ENCODE data around the gene IQCN.

The IQCN gene

GRCh38 chr19:18286973-18287635, 12.9 kb upstream of the IQCN start:
- DNase-seq = no peak

GRCh38 chr19:18284712-18285360, 10.6 kb upstream of the IQCN start:
- DNase-seq = peak; percentile 62

- DNase-seq = no peak
These were observed 9.1 kb upstream of the IQCN start for GRCh38 chr19:18283338-18283737.

- DNase-seq = peak; percentile 68
These were observed 8.5 kb upstream of the IQCN start for GRCh38 chr19:18282788-18283141.

GRCh38 chr19:18282021-18282787, 8.0 kb upstream of the IQCN start:
- no peak for DNase-seq

GRCh38 chr19:18281082-18282020, 7.1 kb upstream of the IQCN start, which contains the start of gene JUND:
Gene JUND (minus strand): TSS chr19:18281622. CDS start chr19:18281484, 138 bp downstream.
- DNase-seq = peak; percentile 99

- peak; percentile 88 for DNase-seq
These were observed 6.2 kb upstream of the IQCN start for GRCh38 chr19:18280247-18281081.

GRCh38 chr19:18279516-18280246, 5.4 kb upstream of the IQCN start:
- peak; percentile 96 for DNase-seq

- DNase-seq = no peak
These were observed 4.9 kb upstream of the IQCN start for GRCh38 chr19:18279266-18279515.

GRCh38 chr19:18278521-18279265, 4.4 kb upstream of the IQCN start:
- DNase-seq = peak; percentile 60

- DNase-seq = no peak
These were observed 617 bp upstream of the IQCN start for GRCh38 chr19:18274781-18275356.

- DNase-seq = no peak
These were observed 562 bp downstream of the IQCN start for GRCh38 chr19:18273561-18274218.

- no peak for DNase-seq
These were observed 2.8 kb downstream of the IQCN start for GRCh38 chr19:18271433-18271841.

GRCh38 chr19:18270326-18270725, 3.9 kb downstream of the IQCN start:
- no peak for DNase-seq

- no peak for DNase-seq
These were observed 5.1 kb downstream of the IQCN start for GRCh38 chr19:18269070-18269723.

GRCh38 chr19:18266771-18267686, 7.2 kb downstream of the IQCN start:
- no peak for DNase-seq

GRCh38 chr19:18265582-18265981, 8.7 kb downstream of the IQCN start:
- no peak for DNase-seq

GRCh38 chr19:18264971-18265540, 9.2 kb downstream of the IQCN start:
- no peak for DNase-seq
